DMS153 treated with DMSO at 0.1 percent for 48 hours (cell line): ENCODE data around the gene HOXC10.

Experiments used
- DNase-seq: peaks from one replicate; lab custom pipeline; 2025; ENCODE audit not compliant: unreplicated experiment; lab: John Stamatoyannopoulos, UW

The HOXC10 gene

DNA sequence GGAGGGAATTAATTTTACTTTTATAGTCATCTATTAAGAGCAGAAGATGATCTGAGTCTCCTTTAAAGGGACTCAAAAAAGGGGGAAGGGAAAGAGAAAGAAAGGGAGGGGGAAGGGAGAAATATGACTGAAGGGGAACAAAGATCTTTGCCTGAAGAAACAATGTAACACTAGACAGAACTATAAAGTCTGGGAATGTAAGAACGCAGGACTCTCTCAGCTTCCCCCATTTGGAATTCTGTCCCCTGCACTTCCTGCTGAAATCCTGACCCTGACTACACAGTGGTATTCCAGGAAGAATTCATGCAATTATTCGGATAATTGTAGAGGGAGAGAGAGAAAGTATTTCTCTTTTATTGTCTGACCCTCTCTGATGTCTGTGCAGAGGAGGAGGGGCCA is 20.6 kb upstream of the HOXC10 start:
- no peak for DNase-seq

DNA sequence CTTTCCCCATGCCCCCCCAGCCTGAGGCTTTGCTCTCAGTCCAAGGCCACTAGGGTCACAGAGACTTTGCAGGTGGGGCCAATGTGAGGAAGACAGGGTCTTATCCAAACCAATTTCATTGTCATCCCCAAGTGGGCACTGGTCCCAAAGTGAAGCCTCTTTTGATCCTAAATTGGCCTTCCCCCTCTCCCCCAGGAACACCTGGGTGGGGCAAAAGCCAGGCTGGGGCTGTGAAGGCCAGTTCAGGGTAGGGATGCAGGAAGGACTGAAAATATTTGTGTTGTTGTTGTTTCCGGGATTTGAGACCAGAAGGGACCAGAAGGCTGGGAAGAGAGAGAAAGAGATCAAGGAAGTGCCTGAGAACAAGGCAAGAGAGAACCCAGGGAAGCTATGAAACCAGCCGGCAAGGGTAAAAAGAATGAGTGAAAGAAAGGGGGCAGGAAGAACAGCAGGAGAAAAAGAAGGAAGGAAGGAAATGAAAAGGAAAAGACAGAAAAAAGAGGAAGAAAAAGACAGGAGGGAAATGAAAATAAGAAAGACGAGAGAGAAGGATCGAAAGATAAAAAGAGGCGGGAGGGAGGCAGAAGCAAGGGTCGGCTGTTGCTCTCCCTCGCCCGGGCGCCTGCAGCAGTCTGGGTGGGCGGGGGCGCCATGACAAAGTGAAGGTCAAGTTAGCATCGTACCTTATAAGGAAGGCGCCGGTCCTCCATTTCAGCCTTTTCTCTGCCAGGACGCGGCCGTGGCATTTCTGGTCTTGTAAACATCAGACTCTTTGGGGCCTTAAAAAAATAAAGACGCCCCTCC is 19.5 kb upstream of the HOXC10 start:
- no peak for DNase-seq

DNA sequence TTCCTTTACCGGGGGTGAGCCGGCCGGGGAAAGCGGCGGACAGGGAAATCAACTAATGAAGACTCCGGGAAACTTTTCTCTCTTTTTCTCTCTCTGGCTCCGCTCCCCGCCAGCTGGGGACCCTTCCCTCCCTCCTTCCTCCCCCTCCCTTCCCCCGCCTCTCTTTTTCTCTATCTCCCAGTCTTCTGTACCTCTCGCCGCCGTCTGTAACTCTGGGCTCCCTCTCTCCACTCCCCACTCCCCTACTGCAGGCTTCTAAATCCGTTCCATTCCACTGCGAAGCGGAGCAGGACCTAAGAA is 18.9 kb upstream of the HOXC10 start:
- DNase-seq: no peak

DNA sequence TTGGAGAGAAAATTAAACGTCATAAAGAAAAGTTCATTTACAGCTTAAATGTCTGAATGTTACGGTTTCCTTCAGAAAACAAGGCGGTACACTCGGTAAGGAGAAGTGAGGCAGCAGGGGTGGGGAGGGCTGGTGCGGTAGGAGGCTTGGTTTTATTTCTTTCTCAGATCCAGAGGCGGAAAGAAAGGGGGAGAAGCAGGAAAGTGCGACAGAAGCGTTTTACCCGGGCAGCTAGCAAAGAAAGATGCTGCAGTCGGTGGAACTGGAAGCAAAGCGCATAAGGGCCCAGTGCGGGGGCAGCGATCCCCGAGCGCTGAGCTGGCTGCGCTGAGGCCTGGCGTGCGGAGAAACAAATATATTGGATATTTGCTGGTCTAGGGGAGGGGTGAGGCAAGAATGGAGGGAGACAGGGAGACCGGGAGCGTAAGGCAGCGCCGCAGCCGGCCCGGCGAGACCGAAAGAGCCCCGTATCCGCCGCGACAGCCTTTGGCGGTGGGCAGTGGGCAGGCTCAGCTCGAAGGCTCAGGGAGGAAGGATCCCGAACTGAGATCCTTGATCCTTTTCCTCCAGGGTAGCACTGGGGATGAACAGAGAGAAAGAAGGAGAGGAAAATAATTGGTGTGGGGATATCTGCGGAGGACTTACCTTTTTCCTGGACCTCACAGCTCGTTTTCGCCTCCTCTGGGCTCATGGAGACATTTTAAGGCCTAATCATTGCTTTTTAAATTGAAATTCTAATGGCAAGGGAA is 18.4 kb upstream of the HOXC10 start:
- no peak for DNase-seq

DNA sequence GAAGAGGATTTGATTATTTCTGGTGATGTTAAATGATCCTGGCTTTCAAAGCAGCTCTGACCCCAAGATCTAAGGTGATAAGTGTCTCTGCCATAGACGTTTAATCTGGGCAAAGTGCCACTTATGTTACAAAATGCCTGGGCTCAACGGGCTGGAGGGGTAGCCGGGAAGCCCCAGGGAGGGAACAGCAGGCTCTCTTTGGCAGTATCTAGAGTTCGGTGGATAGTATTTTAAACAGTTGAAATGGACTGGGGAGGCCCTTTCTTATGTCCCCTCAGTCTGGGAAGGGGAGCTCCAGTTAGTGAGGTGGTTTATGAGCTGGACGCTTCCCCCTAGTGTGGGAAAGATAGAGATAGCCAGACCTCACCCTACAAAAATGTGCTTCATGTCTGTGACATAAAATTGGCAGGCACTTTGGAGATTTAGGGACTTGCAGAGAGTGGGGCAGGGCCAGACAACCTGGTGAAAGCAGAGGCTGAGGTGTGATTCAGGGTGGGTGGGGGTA is 17.5 kb upstream of the HOXC10 start:
- DNase-seq: no peak

DNA sequence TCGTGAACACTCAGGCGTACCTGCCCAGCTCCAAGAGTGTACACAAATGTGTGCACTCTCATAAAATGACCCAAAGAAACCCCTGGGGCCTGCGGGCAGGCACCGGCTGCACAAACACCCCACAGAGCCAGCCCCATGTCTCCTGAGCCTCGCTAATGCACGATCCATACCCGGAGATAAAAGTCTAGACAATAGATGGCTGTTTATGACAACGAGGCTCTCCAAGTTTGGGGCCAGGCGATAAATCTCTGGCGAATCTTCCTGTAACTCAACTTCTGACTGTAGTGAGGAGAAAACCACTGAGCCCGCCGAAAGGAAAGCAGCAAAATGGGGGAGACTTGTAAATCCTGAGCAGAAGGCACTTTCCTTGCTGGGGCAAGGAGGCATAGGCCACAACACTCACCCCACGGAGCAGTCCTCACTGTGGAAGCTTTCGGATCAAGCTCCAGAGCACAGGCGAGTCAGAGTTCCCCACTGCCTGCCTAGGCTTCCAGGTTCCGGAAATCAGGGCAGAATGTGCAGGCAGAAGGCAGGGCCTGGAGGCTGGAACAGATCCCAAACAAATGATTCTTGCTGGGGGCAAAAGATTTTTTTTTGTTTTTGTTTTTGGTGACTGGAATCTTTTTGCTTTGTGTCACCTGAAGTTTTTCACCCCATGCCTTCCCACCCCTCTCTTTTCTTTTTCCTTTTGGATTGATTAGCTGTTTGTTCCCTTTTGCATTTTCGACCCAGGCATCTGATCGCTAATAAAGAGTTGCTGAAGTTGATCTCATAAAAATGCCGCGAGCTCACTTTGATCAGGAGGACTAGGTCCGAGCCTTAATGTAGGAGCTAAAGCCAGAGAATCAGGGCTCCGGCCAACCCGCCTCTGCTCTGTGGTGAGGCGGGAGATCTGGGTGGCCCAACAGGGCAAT is 16.5 kb upstream of the HOXC10 start:
- no peak for DNase-seq

DNA sequence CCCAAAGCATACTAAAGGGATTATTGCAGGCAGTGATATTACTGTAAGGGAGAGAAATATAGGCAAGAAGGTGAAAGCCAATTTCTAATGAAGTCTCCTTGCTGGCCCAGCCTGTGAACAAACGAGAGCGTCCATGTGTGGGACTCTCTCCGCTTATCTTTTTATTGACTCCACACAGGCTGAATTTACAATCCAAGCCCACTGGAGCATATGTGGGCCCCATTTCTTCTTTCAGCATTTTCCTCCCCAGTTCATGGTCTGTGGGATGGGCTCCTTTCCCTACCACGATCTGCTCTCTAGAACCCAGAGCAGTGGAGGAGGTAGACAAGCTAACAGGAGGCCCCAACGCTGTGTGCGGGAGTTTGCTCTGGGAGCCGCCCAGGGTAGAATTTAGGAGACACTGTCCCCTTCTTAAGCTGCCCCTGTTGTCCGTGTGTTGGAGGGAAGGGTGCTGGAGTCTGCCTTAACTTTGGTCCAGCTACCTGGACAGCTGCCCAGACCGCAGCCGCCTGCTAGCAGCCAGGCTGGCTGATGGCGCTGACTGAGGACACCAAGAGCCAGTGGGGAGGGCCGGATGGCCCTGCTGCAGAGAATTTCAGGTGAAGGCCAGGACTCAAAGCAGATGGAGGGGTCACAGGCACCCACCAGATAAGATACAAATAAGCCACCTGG is 15.2 kb upstream of the HOXC10 start:
- no peak for DNase-seq

DNA sequence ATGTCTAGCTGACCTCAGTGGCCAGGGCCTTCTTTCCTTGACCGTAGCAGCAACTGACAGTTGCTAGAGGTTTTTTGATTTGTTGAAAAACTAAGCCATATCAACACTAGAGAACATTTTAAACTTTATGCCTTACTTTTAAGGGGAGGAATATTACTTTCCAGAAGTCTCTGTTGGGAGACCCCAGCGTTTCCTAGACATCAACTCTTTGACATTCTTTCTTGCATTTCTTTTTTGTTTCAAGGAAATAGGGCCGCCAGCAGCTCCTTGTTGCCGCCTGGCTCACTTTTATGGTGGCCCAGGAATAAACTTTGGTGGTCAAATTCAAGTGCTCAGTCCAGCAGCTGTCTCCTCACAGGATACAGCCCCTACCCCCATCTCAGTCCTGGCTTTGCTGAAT is 14.5 kb upstream of the HOXC10 start:
- DNase-seq: no peak

DNA sequence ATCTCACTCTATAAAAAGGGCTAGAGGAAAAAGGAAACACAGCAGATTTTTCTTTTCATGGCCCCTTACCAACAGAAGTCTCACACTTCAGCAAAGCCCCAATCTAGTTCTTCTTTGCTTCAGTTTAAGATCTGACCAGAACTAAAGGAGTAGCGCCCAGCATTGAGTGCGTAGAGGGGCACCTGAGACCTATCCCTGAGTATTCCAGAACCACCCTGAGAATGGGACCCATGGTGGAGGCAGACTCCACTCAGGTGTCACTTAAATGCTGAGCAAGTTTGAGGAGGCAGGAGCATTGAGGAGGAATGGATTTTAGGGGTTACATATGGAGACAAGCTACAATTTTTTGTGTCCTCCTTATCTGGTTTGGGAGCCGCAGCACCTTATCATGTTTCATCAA is 13.8 kb upstream of the HOXC10 start:
- DNase-seq: no peak

DNA sequence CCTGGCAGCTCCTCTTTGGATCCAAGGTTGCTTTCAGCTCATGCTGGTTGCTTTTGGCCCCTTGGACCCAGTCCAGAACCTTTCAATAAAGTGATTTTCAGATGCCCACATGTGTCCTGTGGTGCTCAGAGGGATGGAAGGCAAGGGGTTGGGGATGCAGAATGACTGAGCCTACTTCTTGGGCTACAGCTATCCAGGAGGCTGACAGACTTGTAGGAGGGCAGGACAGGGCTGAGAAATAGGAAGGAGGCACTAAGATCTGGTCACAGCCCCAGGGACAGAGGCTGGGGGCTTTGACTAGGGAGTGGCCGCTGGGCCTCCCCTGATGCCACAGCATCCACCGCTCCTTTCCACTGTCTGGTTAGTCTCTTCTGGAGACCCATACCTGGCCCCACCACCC is 13.3 kb upstream of the HOXC10 start:
- DNase-seq: no peak

DNA sequence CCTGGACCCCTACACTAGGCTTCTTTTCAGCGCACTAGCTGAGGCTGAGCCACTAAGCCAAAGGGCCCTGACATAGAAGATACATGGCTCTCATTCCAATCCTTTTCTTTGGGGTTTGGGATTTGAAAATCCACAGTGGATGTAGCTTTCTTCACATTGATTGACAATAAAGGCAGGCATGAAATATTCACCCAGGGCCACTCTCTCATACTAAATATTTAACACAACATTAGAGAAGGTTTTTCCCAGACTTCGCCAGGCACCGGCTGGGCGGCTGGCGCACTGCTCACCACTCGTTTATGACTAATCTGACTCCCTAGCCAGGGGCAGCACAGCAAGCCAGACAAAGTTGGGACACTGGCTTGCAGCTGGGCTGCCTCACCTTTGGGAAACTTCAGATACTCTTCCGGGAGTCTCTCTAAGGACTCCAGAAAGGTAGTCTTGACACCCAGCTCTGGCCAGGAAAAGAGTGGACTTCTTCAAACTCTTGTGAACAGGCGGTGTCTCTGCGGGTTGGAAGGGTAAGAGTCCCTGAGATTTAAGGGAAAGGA is 12.7 kb upstream of the HOXC10 start:
- no peak for DNase-seq

DNA sequence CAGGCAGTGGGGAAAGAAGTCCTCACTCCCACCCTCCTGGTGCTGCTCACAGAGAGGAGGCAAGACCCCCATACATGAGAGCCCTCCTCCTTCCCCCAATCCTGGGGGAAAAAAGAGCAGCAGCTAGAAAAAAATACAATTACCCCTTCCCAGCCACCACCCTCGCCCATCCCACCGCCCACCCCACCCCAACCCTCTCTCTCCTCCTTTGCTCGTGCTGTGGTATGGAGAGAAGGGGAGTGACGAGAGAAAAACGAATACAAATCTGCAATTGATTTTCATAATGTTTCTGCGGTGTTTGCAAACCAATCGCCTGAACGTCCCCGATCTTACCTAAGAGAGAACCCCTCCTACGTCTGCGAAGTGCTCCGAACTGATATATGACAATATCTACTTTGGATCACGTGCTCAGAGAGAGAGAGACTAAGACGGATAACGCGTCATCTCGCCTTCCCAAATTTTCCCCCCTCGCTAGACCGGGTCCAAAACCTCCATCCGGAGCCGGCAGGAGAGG is 12.2 kb upstream of the HOXC10 start, which contains the start of gene HOXC11:
Gene HOXC11 (plus strand): TSS at position 405 of the 514 bp plus-strand sequence. CDS start 116 bp downstream, outside the sequence.
- DNase-seq: no peak

DNA sequence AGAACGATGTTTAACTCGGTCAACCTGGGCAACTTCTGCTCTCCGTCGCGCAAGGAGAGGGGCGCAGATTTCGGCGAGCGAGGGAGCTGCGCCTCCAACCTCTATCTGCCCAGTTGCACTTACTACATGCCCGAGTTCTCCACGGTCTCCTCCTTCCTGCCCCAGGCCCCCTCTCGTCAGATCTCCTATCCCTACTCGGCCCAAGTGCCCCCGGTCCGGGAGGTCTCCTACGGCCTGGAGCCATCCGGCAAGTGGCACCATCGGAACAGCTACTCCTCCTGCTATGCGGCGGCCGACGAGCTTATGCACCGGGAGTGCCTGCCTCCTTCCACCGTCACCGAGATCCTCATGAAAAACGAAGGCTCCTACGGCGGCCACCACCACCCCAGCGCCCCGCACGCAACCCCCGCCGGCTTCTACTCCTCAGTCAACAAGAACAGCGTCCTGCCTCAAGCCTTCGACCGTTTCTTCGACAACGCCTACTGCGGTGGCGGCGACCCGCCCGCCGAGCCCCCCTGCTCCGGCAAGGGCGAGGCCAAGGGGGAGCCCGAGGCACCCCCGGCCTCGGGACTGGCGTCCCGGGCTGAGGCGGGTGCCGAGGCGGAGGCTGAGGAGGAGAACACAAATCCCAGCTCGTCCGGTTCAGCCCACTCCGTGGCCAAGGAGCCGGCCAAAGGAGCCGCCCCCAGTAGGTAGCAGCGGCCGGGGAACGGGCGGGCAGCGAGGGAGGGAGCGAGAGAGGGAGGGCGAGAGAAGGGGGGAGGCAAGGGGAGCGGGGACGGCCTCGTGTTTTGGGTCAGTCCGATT is 11.5 kb upstream of the HOXC10 start:
- DNase-seq: no peak

DNA sequence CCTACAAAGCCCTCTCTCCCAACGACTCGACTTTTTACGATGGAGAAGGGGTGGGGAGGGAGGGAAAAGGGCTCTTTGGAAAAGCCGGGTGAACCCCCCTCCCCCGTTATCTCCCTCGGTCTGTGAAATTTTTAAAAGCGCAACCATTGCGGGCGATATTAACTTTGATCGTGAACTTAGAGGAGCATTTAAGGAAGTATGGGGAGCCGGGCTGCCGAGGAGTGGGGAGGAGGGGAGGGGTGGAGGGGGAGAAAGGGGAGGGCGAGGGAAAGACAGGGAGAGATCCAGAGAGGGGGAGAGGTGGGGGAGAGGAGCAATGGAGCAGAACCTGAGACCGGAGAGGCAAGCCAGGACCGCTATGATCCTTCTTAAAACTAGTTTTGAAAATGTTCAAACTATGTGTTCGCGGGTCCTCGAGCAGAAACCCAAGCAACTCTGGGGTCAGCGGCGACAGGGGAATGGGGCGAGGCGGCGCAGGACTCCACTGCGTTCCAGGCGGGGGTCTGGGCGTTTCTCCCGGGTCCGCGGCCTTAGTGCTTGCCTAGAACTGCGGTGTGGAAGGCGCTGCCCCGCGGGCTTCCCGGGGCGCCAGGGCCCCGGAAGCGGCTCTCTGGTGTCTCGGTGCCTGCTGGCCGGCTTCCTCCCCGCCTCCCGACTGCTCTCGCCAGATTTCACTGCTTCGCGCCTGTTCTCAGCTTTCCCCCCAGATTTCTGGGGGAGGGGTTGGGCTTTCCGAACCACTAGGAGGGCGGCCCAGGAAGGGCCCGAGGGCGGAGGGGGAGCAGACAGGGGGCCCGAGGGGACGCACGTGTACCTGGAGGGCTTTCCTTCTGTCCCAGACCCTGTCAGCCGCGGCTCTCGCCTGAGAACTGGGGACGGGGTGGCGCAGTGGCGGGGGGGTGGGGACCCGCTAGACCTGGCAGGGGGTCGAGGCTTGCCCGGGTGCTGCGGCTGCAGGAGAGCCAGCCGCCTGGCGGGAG is 10.6 kb upstream of the HOXC10 start, which contains the start of gene HOTAIR:
Gene HOTAIR (minus strand): TSS at position 871 of the 980 bp plus-strand sequence.
- no peak for DNase-seq

DNA sequence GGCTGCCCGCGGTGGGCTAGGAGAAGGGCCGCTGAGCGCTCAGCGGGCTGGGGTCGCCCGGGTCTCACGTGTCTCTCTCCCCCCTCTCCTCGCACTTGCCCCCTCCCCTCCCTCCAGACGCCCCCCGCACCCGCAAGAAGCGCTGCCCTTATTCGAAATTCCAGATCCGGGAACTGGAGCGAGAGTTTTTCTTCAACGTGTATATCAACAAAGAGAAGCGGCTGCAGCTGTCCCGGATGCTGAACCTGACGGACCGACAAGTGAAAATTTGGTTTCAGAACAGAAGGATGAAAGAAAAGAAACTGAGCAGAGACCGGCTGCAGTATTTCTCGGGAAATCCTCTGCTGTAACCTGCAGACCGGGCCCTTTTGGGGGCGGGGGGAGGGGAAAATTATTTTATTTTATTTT is 9.9 kb upstream of the HOXC10 start:
- no peak for DNase-seq

DNA sequence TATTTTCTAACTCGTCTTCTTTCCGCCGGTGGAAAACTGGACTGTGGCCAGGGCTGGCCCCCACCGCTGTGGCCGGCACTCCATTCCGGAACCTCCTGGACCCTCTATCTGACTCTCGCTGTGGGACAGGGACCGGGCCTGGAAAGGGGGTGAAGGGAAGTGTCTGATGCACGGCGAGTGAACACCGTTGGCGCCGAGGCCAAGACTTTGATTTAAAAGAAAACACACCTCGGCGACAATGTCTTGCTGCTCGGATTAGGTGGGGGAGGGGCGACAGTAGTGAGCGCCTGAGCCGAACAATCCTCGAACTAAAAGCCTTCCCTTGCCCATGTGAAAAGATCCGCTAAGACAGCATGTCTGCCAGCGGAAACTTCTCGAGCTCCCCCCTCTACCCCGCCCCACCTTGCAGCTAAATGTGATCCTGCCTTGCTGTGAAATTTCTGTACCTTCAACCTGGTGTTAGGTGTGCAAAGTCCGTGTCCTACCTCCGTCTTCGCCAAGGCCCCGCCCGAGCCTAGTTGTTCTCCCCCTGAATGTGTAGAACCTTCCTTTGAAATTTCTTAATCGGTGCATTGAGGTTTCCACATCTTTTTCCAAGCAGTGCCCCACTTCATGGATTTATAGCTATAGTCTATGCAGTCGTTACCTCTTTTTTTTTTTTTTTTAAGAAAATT is 9.3 kb upstream of the HOXC10 start:
- no peak for DNase-seq

DNA sequence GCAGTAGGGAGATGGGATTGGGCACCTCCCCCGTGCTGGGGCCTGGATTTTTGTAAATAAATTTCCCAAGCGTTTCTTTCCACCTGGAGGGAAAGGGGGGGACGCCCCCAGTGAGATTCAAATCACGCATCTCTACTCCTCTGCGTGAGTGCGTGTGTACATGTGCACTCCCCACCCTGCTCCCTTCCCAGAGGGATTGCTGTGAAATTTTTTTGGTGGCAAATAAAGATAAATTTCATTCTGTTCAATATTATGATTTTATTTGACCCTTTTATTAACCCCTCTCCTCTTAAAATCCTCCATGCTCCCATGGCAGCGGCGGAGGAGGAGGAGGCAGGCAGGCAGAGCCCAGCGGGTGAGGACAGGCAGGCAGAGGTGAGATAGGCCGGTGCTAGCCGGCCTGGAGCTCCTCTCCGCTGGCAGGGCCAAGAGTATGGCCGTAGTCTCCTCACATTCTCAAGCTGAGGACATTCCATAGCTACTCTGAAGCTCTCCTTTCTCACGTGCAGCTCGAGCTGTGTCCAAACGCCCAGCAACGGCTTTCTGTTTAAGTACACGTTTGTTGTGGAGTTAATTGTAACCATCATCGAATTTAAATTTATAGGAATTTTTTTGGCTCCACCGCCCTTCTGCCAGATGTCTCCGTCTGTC is 8.6 kb upstream of the HOXC10 start:
- DNase-seq: no peak
